HG03558 (cell line): Measurements from ENCODE around the gene E4F1.
"Not testable (repeated sequence)": the region's sequence is repeated elsewhere in the genome, so short reads cannot be mapped to it uniquely, and the experiment has no call there.

Experiments used
- ATAC-seq: cut with Tn5 transposase; IDR thresholded peaks from one replicate; pipeline ENCODE4 v1.9.1; 2021; ENCODE audit warnings: moderate number of reproducible peaks; ENCODE audit not compliant: unreplicated experiment; ENCODE audit errors: extremely low read depth

E4F1 gene

DNA sequence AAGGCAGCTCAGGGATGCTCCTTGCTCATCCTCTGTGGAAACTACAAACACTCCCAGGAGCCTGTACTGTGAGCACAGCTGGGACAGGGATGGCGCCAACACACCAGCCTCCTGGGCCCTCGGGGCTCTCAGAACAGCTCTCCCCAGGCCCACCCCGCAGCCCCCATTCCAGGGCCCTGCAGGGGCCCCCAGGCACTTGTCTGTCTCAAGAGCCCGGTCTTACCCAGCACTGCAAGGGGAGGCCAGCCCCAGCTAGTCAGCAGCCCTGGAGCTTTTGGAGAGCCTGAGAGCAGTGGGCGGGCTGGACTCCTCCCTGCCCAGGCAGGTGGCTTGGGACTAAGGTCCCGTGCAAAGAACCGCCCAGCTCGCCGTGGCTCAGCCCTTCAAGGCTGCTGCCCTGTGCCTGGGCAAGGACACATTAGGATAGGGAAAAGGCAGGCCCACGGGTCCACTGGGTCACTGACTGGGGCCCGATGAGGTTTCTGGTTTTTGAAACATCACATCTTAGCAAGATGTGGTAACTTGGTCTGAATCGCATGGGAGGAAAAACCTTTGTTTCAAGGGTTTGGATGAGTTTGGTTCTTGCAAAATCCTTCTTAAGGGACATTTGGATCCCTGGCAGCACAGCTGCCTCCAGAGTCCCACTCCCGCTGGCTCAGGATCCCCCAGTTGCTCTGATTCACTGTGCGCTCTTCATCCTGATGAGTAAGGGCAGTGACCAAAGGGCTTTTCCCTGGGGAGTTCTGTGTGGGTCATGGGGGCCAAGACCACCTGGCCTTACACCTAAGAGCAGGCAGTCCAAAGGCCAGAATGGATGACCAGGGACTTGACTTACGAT, 15.7 kb downstream of the E4F1 start:
- ATAC-seq = no peak

DNA sequence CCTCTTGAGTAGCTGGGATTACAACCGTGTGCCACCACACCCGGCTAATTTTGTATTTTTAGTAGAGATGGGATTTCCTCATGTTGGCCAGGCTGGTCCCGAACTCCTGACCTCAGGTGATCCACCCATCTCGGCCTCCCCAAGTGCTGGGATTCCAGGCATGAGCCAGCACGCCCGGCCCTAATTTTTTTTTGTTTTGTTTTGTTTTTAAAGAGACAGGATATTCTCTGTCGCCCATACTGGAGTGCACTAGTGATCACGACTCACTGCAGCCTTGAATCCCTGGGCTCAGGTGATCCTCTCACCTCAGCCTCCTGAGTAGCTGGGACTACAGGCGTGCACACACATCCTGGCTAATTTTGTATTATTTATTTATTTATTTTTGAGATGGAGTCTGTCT, 16.9 kb downstream of the E4F1 start:
- ATAC-seq = not testable (repeated sequence)

DNA sequence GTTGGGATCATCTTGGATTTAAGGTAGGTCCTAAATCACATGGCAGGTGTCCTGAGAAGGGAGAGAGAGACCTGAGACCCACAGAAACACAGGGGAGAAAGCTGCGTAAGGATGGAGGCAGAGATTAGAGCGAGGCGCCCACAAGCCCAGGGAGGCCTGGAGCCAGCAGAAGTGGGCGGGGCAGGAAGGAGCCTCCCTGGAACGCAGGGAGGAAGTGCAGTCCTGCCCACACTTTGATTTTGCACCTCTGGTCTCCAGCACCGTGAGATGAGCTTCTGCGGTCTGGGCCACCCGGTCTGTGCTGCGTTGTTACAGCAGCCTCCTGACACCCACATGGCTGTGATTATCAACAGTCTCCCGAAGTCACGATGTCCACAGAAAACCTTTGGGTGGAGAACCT, 19.2 kb downstream of the E4F1 start:
- ATAC-seq = no peak

DNA sequence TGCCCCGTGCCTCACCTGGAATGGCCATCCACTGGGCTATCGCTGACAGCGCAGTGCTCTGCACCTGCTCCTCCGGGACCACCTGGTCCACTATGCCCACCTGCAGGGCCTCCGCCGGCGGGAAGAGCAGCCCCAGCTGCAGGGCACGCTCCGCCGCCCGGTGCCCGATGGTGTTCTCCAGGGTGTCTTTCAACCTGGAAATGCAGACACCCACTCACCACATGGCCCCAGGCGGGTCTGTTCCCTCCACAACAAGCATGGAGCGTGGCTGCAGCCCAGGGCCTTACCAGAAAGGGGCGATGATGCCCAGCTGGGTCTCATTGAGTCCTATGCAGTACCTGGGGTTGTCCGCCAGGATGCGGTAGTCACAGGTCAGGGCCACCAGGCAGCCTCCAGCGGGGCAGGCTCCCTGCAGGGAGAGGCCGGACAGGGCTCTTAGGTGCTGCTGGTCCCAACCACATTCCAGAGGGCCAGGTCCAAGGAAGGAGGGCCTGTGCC, 19.7 kb downstream of the E4F1 start:
- no peak for ATAC-seq

DNA sequence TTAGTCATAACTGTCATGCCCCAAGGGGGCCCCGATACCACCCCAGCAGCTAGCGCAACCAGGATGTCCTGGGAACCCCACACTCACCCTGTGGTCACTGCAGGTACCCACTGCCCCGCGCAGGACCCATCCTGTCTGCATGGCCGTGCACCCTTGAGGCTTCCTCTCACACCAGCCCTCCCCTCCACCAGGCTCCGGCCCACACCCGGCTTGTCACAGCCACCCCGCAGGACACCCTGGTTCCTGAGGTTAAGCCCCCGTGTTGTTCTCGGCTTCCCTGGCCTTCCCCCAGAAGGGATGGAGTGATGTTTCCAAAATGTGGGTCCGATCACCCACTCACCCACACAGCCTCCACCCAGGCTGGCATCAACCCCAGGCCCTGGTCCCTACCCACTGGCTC, 20.4 kb downstream of the E4F1 start:
- ATAC-seq = no peak

DNA sequence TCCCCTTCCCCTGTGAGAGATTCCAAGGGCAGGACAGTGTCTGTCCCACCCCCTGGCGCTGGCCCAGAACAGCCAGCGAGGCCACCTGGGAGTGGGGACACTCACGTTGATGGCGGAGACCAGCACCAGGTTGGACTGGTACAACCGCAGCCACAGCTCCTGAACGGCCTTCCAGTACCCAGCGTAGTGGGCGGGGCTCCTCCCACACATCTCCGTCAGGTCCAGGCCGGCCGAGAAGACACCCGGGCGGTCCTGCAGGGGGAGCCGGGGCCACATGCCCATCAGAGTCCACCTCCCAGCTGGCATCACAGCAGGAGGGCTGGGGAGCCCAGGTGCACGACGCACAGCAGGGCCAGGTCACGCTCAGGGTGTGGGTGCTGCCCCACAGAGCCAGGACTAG, 20.9 kb downstream of the E4F1 start:
- ATAC-seq = no peak

DNA sequence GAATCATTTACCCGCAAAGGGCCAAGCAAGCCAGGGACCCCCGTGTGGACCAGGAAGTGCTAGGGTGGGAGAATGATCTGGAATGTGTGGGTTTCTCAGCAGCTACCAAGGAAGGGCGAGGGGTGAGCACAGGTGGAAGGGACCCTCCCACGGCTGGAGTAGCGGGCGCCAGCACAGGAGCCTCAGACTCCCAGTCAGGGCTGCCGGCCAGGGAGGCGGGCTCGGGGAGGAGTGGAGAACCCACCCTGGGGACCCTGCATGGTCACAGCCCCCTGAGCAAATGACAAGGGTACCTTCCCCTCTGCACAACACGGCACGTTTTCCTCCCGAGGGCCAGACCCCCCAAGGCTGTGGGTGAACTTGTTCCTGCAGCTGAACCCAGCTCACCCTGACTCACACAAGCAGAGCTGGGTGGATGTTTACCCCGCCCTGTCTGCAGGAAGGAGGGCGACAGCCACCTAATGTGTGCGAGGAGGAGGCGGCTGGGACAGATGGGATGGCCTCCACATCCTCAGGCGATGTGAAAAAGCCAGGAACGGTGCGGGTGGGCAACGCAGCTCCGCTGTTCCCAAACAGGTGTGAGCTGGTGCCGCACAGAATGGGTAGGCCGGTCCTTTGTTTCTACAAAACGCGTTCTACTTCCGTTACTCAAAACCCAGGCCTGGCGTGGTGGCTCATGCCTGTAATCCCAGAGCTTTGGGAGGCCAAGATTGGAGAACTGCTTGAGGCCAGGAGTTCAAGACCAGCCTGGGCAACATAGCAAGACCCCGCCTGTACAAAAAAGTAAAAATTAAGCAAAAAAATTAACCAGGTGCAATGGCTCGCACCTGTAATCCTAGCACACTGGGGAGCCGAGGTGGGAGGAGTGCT, 21.8 kb downstream of the E4F1 start:
- no peak for ATAC-seq

DNA sequence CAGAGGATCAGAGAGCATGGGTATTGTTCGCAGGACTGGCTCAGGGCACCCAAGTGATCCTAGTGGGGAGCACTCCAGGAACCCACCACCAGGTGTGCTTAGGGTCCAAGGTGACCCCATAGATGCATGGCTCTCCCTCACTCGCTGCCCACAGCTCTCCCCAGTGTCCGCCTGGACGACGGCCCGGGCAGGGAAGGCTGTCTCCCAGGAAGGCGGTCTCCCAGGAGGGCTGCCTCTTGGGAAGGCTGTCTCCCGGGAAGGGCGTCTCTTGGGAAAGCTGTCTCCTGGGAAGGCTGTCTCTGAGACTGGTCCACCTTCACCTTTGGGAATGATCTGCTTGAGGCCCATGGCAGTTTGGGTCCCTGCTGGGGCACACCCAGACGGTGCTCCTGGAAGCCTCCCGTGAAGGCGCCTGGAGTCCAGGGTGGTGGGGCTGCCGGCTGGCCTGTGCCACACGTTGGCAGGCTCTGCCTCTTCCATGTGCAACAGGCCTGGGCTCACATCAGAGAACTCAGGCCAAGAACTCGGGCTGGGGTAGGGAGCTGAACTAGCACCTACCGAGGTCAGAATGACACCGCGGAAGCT, 23.0 kb downstream of the E4F1 start:
- no peak for ATAC-seq

DNA sequence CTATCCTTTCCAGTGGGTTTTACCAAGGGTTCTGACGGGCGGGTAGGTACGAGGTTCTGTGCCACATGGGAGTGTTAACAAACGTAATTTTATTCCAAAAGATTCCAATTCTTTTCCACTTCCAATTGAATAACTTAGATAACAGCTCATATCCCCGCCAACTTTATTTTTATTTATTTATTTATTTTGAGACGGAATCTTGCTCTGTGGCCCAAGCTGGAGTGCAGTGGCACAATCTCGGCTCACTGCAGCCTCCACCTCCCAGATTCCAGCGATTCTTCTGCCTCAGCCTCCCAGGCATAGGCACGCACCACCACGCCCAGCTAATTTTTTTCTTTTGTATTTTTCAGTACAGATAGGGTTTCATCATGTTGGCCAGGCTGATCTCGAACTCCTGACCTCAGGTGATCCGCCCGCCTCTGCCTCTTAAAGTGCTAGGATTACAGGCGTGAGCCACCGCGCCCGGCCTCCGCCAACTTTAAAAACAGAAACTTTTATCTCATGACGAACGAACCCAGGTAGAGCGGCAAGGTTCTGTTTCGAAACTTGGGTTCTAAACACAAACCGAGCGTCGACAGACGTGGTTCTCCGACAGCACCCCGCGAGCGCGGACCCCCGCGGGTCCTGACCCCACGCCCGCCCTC, 27.4 kb downstream of the E4F1 start:
- no peak for ATAC-seq

DNA sequence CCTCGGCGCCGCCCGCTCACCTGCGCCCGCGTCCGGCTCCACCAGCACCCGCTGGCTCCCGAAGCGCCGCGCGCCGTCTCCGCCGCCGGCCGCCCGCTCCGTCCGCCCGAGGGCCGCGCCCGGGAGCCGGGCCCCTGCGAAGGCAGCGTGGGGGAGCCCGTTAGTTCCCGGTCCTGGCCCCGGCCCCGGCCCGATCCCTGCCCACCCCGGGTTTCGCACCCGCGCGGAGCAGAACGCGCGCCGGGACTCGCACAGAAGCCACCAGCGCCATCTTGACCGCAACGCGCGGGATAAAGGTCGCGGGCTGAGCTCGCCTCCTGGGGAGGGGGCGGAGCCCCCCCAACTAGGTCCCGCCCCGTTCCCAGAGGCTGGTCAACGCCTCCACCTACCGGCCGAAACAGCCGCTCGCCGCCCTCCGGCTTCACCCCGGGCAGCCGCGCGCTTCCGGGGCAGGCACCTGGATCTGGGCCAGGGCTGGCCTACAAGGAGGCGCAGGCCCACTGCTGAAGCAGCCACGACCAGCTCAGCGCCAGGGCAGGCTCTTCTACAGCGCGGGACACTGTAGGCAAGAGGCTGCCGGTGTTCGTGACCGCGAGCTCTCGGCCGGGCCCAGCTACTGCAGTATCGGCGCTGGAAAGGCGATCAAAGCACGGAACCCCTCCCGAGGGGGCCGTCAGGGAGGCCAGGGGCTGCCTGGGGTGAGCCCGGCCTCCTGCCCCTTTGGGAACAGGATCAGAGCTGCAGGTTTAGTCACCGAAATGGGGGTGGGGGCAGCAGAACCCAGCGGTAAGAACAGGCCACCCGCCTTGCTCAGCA, 28.1 kb downstream of the E4F1 start, which contains the start of gene ECI1:
Gene ECI1 (minus strand): TSS at position 292 of the 816 bp plus-strand sequence. CDS start 21 bp downstream, at position 271.
- ATAC-seq = peak; percentile 71

DNA sequence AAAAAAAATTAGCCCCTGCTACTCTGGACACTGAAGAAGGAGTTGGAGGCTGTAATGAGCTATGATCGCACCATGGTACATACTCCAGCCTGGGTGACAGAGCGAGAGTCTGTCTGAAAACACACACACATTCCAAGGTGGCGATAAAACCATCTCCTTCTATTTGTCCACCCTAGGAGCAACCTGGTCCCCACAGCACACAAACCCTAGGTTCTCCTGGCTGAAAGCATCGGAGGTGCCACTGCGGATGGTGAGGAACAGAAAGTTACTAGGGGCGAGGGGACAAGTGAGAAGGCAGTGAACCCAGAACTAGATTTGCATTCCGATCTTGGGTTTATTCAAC, 29.4 kb downstream of the E4F1 start:
- ATAC-seq = no peak

DNA sequence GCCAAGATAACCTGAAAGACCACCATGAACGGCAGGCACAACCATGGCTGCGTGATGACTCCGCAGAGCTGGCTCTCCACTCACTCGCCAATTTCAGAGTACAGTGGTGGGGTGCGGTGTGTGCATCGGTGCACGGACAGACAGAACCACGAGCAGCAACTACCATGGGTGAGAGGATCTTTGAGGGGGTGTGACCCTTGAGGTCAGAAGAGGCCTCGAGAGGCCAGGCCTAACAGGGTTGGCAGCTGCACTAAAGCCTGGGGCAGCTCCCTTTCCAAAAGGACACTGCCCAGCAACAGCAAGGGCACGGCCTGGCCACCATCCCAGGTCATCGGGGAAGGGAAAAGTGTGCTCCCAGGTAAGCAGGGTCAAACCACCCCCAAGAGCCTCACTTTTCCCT, 29.9 kb downstream of the E4F1 start:
- ATAC-seq = no peak

DNA sequence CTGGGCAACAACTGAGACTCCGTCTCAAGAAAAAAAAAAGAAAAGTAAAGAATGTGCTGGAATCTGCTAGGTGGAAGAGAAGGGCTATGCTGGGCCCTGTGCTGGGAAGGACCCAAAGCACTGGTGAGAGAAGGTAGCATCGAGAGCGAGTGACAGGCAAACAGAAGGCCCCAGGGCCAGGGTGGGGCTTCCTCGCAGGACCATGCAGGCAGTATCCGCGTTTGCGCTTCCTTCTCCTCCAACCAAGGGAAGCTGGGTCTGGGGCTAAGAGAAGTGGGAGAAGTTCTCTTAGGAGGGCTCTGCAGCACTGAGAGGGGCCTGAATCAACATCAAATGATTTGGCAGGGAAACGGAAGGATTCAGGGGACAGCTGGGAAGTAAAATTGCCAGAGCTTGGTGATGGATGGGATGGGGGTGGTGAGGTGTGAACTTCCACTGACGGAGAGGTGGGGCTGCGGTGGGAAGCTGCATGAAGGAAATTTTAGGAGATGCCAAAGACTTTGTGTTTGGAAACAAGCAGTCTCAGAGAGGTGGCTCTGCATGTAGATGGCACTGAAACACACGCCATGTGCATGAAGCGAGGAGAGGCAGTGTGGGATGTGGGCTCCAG, 33.2 kb downstream of the E4F1 start:
- ATAC-seq = no peak

DNA sequence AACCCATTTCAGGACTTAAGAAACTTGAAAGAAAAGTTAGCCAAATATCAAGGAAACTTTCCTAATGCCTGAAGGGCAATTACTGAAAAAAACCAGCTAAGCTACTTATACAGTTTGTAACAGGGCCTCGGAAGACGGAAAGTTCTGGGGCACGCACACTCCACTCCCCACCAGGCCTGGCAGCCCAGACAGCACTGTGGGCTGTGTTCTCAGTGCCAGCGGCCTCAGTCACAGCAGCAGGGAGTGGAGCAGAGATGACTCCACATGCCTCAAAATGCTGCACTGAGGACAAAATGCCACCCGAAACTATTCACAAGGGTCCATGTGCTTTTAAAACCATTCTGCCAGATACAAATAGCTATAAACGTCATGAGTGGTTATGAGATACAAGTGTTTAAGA, 34.3 kb downstream of the E4F1 start:
- no peak for ATAC-seq

DNA sequence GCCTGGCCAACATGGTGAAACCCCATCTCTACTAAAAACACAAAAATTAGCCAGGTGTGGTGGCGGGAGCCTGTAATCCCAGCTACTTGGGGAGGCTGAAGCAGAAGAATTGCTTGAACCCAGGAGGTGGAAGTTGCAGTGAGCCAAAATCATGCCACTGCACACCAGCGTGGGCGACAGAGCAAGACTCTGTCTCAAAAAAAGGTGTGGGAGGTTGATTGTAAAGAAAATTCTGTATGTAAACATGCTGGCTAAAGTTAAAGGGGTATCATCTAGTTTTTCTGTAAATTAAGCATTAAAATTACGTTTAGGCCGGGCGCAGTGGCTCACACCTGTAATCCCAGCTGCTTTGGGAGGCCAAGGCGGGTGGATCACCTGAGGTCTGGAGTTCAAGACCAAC, 35.1 kb downstream of the E4F1 start:
- ATAC-seq = not testable (repeated sequence)

DNA sequence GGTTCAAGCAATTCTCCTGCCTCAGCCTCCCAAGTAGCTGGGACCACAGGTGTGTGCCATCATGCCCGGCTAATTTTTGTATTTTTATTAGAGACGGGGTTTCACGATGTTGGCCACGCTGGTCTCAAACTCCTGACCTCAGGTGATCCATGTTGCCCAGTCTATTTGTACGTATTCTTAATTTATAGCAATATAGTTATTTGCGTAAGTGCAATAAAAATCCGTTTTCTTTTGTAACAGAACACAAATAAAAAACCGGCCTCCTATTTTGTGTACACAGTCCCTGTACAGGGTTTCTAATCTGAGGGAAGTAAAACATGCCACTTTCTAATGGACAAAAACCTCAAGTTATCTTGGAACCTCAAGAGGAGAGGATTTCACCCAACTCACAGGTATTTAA, 36.9 kb downstream of the E4F1 start:
- no peak for ATAC-seq

DNA sequence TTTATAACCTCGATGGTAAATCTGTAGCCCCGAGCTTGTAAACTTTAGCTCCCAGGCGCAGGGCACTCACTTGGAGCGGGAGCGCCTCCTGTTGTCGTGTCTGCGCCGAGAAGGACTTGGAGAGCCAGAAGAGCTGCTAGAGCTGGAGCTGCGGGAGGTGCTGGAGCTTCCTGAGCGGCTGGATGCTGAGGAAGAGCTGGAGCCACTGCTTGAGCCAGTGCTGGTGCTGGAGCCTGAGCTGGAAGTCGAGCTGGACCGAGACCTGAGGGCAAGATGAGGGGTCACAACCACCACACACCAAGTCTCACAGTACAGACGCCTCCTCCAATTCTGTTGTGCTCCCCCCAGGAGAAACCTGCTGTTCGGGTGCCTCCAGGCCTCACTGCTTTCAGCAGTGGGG, 39.6 kb downstream of the E4F1 start:
- not testable (repeated sequence) for ATAC-seq

DNA sequence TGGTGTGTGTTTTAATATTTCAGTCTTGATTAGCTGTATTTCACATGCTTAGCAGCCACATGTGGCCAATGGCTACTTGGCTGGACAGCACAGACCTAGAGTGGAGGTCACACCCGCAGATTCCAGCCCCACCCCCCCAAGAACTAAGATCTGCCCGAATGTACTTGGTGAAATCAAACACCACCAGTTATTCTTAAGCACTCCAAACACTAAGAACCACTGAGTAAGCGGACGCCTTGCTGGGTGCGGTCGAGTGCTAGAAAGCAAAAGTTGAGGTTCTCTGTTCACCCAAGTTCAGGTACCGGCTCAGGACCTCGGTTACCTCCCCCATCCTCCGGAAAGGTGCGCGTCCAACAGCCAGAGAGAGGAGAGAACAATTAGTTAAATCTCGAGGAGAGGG, 43.5 kb downstream of the E4F1 start:
- ATAC-seq = not testable (repeated sequence)

DNA sequence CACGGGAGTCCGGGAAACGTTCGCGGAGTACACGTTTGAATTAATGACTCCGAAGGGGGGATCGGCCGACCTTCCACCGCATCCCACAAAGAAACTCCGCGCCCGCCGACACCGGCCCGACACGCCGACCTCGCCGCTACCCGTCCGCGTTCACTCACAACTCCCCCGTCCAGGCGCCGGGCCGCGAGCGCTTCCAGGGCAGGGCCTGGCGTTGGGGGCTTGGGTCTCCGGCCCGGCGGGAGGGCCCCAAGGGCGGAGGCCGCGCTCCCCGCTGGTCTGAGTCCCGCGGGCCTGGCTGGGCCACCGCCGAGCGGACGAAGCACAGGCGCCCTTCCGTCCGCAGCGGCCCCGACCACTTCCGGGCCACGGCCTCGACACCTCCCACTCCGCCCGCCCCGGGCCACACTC, 44.1 kb downstream of the E4F1 start:
- peak; percentile 29 for ATAC-seq
